H9 (cell line): ENCODE measurements around the gene RNF26. TPM values are rescaled to one million over a fixed set of nuclear protein-coding genes. Genes with fewer than 3 reads are reported as not detected.

ENCODE experiments used
- DNase-seq: peaks from one replicate; pipeline ENCODE4 v3.0.0-alpha.2; 2017
- H2AFZ ChIP-seq: one replicate; pipeline ENCODE4 v1.6.1; 2013; ENCODE audit warnings: mild to moderate bottlenecking, low read length, control low read depth, moderate library complexity
- H2AK5ac ChIP-seq: 2 replicates; pipeline ENCODE4 v1.6.1; 2013; ENCODE audit warnings: low read length, control low read depth, mixed read lengths; ENCODE audit not compliant: insufficient read length
- H2BK120ac ChIP-seq: one replicate; pipeline ENCODE4 v1.6.1; 2013; ENCODE audit warnings: low read depth, mild to moderate bottlenecking, low read length, control low read depth, inconsistent platforms; ENCODE audit not compliant: poor library complexity, severe bottlenecking
- H2BK12ac ChIP-seq: 2 replicates; pipeline ENCODE4 v1.6.1; 2013; ENCODE audit warnings: low read length, control low read depth, mixed read lengths, low read depth; ENCODE audit not compliant: insufficient read length
- H2BK15ac ChIP-seq: 2 replicates; pipeline ENCODE4 v1.6.1; 2013; ENCODE audit warnings: low read depth, low read length, control low read depth
- H2BK20ac ChIP-seq: one replicate; pipeline ENCODE4 v1.6.1; 2013; ENCODE audit warnings: low read depth, mild to moderate bottlenecking, low read length, control low read depth, inconsistent platforms; ENCODE audit not compliant: poor library complexity, severe bottlenecking
- H2BK5ac ChIP-seq: 2 replicates; pipeline ENCODE4 v1.6.1; 2013; ENCODE audit warnings: low read length, control low read depth, mixed read lengths; ENCODE audit not compliant: insufficient read length
- H3K14ac ChIP-seq: 2 replicates; pipeline ENCODE4 v1.6.1; 2013; ENCODE audit warnings: low read length, control low read depth; ENCODE audit not compliant: insufficient read depth
- H3K18ac ChIP-seq: 2 replicates; pipeline ENCODE4 v1.6.1; 2013; ENCODE audit warnings: low read depth, mild to moderate bottlenecking, mixed read lengths, low read length, control low read depth; ENCODE audit not compliant: insufficient read length
- H3K23ac ChIP-seq: 2 replicates; pipeline ENCODE4 v1.6.1; 2013; ENCODE audit warnings: low read length, control low read depth, mixed read lengths, low read depth; ENCODE audit not compliant: insufficient read length
- H3K23me2 ChIP-seq: 2 replicates; pipeline ENCODE4 v1.6.1; 2013; ENCODE audit warnings: low read depth, mild to moderate bottlenecking, mixed read lengths, low read length, control low read depth; ENCODE audit not compliant: insufficient read length, poor library complexity, severe bottlenecking
- H3K27ac ChIP-seq: 2 replicates; pipeline ENCODE4 v1.5.1; 2013; ENCODE audit warnings: low read length, control low read depth, mixed read lengths, low read depth; ENCODE audit not compliant: insufficient read length
- H3K27me3 ChIP-seq: 2 replicates; pipeline ENCODE4 v1.6.1; 2013; ENCODE audit warnings: low read length, control low read depth, inconsistent platforms; ENCODE audit not compliant: insufficient read depth
- H3K4ac ChIP-seq: 2 replicates; pipeline ENCODE4 v1.6.1; 2013; ENCODE audit warnings: low read depth, mild to moderate bottlenecking, control low read depth, inconsistent platforms, low read length, moderate library complexity
- H3K4me1 ChIP-seq: 2 replicates; pipeline ENCODE4 v1.6.1; 2013; ENCODE audit warnings: low read length, control low read depth, inconsistent platforms; ENCODE audit not compliant: insufficient read depth
- H3K4me2 ChIP-seq: 2 replicates; pipeline ENCODE4 v1.6.1; 2013; ENCODE audit warnings: low read length, control low read depth, mixed read lengths; ENCODE audit not compliant: insufficient read length, insufficient read depth
- H3K56ac ChIP-seq: 2 replicates; pipeline ENCODE4 v1.6.1; 2013; ENCODE audit warnings: low read depth, mild to moderate bottlenecking, mixed read lengths, low read length, control low read depth; ENCODE audit not compliant: insufficient read length
- H3K79me1 ChIP-seq: 2 replicates; pipeline ENCODE4 v1.6.1; 2013; ENCODE audit warnings: low read depth, mild to moderate bottlenecking, moderate library complexity, low read length, control low read depth, inconsistent platforms; ENCODE audit not compliant: insufficient read depth, poor library complexity, severe bottlenecking
- H3K79me2 ChIP-seq: 2 replicates; pipeline ENCODE4 v1.6.1; 2013; ENCODE audit warnings: low read length, control low read depth, inconsistent platforms; ENCODE audit not compliant: insufficient read depth
- H3K9ac ChIP-seq: 2 replicates; pipeline ENCODE4 v1.6.1; 2013; ENCODE audit warnings: low read length, control low read depth, mixed read lengths; ENCODE audit not compliant: insufficient read length; ENCODE audit errors: extremely low read depth
- H3K9me3 ChIP-seq: one replicate; pipeline ENCODE4 v1.6.1; 2013; ENCODE audit warnings: low read depth, low read length, inconsistent platforms; ENCODE audit not compliant: control insufficient read depth
- H3T11ph ChIP-seq: one replicate; pipeline ENCODE4 v1.6.1; 2013; ENCODE audit warnings: mild to moderate bottlenecking, low read length, control low read depth, inconsistent platforms
- H4K20me1 ChIP-seq: one replicate; pipeline ENCODE4 v1.6.1; 2013; ENCODE audit not compliant: control insufficient read depth, insufficient read length, insufficient read depth
- H4K5ac ChIP-seq: 2 replicates; pipeline ENCODE4 v1.6.1; 2013; ENCODE audit warnings: low read depth, mild to moderate bottlenecking, mixed read lengths, low read length, control low read depth; ENCODE audit not compliant: insufficient read length
- H4K8ac ChIP-seq: replicated peaks from 2 replicates; pipeline ENCODE4 v1.6.1; 2013; ENCODE audit warnings: low read length, control low read depth, mixed read lengths, low read depth; ENCODE audit not compliant: insufficient read length
- H4K91ac ChIP-seq: 2 replicates; pipeline ENCODE4 v1.6.1; 2013; ENCODE audit warnings: low read depth, mild to moderate bottlenecking, moderate library complexity, mixed read lengths, low read length, control low read depth; ENCODE audit not compliant: insufficient read length
- H3K27ac Mint-ChIP-seq, 3 experiments: 2 replicates in 2 of 3; 3 replicates in 1 of 3; pipeline ENCODE4 v1.8.0; 2020 to 2021; ENCODE audit warnings: mixed read lengths in 3 of 3, mild to moderate bottlenecking in 1 of 3, moderate library complexity in 1 of 3
- H3K27me3 Mint-ChIP-seq: 2 replicates; pipeline ENCODE4 v1.8.0; 2021; ENCODE audit warnings: low read depth, mild to moderate bottlenecking, moderate library complexity, mixed read lengths
- H3K36me3 Mint-ChIP-seq, 3 experiments: 2 replicates in 2 of 3; 3 replicates in 1 of 3; pipeline ENCODE4 v1.8.0; 2020 to 2021; ENCODE audit warnings: low read depth in 3 of 3, mixed read lengths in 3 of 3; ENCODE audit not compliant: insufficient read depth in 1 of 3
- H3K4me1 Mint-ChIP-seq, 2 experiments: 2 replicates each; pipeline ENCODE4 v1.8.0; 2020; ENCODE audit warnings: mixed read lengths in 2 of 2
- H3K4me3 Mint-ChIP-seq, 2 experiments: 2 replicates in 1 of 2; 3 replicates in 1 of 2; pipeline ENCODE4 v1.8.0; 2020 to 2021; ENCODE audit warnings: mild to moderate bottlenecking in 2 of 2, mixed read lengths in 2 of 2, moderate library complexity in 1 of 2
- H3K9me3 Mint-ChIP-seq, 2 experiments: 2 replicates in 1 of 2; 3 replicates in 1 of 2; pipeline ENCODE4 v1.8.0; 2020; ENCODE audit warnings: mild to moderate bottlenecking in 2 of 2, mixed read lengths in 2 of 2, moderate library complexity in 1 of 2
- CTCF ChIP-seq: fragments of 200-600 bp; sonication (generic); conservative IDR thresholded peaks from 3 replicates; pipeline ENCODE4 v1.8.0; 2021; ENCODE audit warnings: antibody characterized with exemption, mild to moderate bottlenecking
- WGBS: extraction: QIAGEN DNeasy Blood & Tissue Kit; methylation state at CpG from one replicate; pipeline ENCODE4 v1.1.7; 2013; ENCODE audit warnings: missing lambda C conversion rate, low lambda C conversion rate, mixed read lengths; ENCODE audit not compliant: insufficient read length; ENCODE audit errors: extremely low coverage; 5-methylcytosine and 5-hydroxymethylcytosine counted together
- total RNA-seq: library from RNA; stranded (reverse); gene quantifications from 2 replicates; pipeline ENCODE4 v1.2.1, GENCODE V29; 2021

The RNF26 gene
- total RNA-seq, 1 experiment from 2014 or later: 57.6 TPM

- H3K23me2 ChIP-seq: peaks cover 15% of the 10 kb centered on the region
- H3K4ac ChIP-seq: no peak overlapping the region
- H3K56ac ChIP-seq: no peak overlapping the region
- H3K4me2 ChIP-seq: peak overlapping the region; percentile 79
- H2AFZ ChIP-seq: no peak overlapping the region
- H3K18ac ChIP-seq: peak overlapping the region; percentile 18
- Mint-ChIP-seq H3K27me3 (peaks cover 15% of the 10 kb centered on the region), H3K4me3 (no peak overlapping the region), H3K9me3 (no peaks in the 10 kb centered on the region; a peak in 1 of 5 replicates), H3K36me3 (0 out of 7 replicates have a peak, but pooled peaks cover 0 to 3% (median 0%) of the 10 kb centered on the region in 3 experiments), H3K27ac (no peak overlapping the region), H3K4me1 (peaks cover 40 to 48% of the 10 kb centered on the region in 2 experiments)
- no peak overlapping the region for H4K91ac ChIP-seq
- no peak overlapping the region for H2BK12ac ChIP-seq
- no peak overlapping the region for H3K9ac ChIP-seq
- no peak overlapping the region for H2BK5ac ChIP-seq
- H2BK20ac ChIP-seq: no peak overlapping the region
- no peaks in the 10 kb centered on the region for H4K20me1 ChIP-seq
- no peak overlapping the region for H4K8ac ChIP-seq
- no peak overlapping the region for H4K5ac ChIP-seq
- H3K27ac ChIP-seq: no peak overlapping the region
- H3K4me1 ChIP-seq: peaks cover 3% of the 10 kb centered on the region; the same call in 1 of the 2 replicates
- no peak overlapping the region for H3K14ac ChIP-seq
- no peak overlapping the region for H3K23ac ChIP-seq
- no peaks in the 10 kb centered on the region for H3K79me2 ChIP-seq
- H3K79me1 ChIP-seq: no peaks in the 10 kb centered on the region
- H2BK120ac ChIP-seq: no peak overlapping the region
- no peak overlapping the region for H2AK5ac ChIP-seq
- no peak overlapping the region for H3T11ph ChIP-seq
- no peak overlapping the region for H2BK15ac ChIP-seq
- WGBS: no CpG with 5 or more reads among the region's 10 CpGs
- no peak for DNase-seq
- no peaks in the 10 kb centered on the region for H3K9me3 ChIP-seq
- peaks cover 3% of the 10 kb centered on the region; the same call in 1 of the 2 replicates for H3K27me3 ChIP-seq
- TF ChIP-seq CTCF: no peak
Measured at GRCh38 chr11:119380827-119381180, 46.5 kb downstream of the RNF26 start.
